CD4-positive, alpha-beta T cell treated with Interleukin-6 at 100 ng/mL for 8 hours (primary cell): Measurements from ENCODE around the gene CCDC146.

Experiments used
- DNase-seq: peaks from one replicate; pipeline ENCODE4 v3.0.0-alpha.2; 2020; ENCODE audit warnings: mixed read lengths, low spot score

CCDC146 gene

GRCh38 chr7:77289387-77289786, 167.0 kb downstream of the CCDC146 start:
- no peak for DNase-seq

GRCh38 chr7:77290425-77290824, 168.0 kb downstream of the CCDC146 start:
- DNase-seq, result no peak

- DNase-seq, result no peak
Observed at GRCh38 chr7:77293046-77293445, 170.6 kb downstream of the CCDC146 start.

DNA sequence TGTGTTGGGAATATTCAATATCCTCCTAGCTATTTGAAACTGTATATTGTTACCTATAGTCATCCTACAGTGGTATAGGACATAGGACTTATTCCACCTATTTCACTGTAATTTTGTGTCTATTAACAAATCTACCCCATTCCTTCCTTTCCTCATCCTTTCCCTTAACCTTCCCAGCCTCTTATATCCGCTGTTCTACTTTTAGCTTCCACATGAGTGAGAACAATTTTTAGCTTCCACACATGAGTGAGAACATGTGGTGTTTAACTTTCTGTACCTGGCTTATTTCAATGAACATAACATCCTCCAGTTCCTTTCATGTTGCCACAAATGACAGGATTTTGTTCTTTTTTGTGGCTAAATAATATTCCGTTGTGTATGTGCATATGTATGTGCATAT, 173.1 kb downstream of the CCDC146 start:
- no peak for DNase-seq

GRCh38 chr7:77306231-77307067, 184.0 kb downstream of the CCDC146 start:
- no peak for DNase-seq

DNA sequence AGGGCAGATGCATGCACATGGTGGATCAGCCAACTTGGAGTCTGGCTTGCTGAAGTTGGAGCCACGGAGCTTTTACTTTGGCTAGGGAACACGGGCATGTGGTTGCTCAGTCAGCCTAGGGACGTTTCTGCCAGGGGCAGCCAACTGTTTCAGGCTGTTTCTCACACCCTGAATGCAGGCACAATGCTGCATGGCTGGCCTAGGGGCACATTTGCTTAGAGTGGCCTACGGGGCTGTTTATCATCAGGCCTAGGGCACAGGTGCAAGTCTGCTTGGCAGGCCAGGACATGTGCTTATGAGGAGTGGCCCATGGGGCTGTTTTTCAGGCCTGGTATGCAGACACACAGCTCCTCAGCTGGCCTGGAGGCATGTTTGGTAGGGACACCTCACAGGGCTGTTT, 186.4 kb downstream of the CCDC146 start:
- no peak for DNase-seq

DNA sequence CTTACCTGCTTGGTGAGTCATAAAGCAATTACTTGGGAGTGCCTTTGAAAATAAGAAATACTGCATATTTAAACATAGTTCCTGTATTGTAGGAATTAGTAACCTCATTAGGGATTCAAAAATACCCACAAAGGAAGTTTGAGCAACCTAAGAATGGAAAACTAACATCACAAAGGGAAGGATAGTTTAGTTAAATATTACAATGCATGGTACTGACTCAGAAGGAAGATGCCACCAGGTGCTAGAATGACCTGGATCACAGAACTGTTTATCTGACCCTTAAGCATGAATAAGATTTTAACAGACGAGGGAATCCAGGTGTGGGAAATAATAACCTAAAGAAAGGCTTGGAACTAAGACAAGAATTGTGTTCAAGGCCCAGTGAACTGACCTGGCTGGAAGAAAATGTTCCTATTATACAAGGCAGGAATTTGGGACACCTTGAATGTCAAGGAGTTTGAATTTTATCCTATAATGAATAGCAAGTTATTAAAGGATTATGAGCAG, 187.4 kb downstream of the CCDC146 start:
- no peak for DNase-seq

DNA sequence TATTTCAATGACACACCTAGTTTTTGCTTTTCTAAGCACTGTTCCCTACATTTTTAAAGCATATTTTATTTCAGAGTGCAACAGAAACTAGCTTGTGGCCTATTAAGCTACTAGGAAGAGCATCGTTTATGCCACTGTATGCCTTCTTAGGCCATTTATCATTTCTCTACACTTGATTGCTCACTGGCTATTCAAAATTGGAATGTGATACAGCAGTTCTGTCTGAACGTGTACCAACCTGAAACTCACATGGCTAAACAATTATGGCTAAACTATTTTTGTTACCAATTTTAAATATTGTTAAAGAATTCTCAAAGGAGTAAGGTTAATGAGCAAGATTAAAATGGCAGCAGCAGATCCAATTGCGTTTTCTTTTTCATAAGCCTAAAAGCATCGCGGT, 188.6 kb downstream of the CCDC146 start:
- DNase-seq, result no peak

GRCh38 chr7:77313085-77313484, 190.7 kb downstream of the CCDC146 start:
- DNase-seq, result no peak

GRCh38 chr7:77313876-77314480, 191.6 kb downstream of the CCDC146 start:
- DNase-seq, result no peak

GRCh38 chr7:77315182-77315591, 192.8 kb downstream of the CCDC146 start:
- no peak for DNase-seq

GRCh38 chr7:77316219-77316978, 194.0 kb downstream of the CCDC146 start:
- DNase-seq, result no peak

DNA sequence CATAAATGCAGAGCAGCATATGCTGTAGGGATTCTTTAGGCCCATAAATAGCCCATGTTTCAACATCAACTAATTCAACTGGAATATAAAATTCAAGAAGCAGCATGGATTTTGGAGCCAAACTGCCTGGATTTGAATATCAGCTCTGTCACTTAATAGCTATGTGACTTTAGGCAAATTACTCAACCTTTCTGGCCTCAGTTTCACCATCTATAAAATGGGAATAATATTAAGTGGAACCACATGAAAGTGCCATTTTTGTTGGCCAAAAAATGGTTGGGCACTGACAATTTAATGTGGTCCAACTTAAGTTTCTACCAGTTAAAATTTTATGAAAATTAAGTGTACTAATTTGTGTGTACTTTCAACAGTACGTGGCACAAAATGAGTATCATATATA, 195.6 kb downstream of the CCDC146 start:
- no peak for DNase-seq

GRCh38 chr7:77320137-77320536, 197.7 kb downstream of the CCDC146 start:
- DNase-seq, result no peak

DNA sequence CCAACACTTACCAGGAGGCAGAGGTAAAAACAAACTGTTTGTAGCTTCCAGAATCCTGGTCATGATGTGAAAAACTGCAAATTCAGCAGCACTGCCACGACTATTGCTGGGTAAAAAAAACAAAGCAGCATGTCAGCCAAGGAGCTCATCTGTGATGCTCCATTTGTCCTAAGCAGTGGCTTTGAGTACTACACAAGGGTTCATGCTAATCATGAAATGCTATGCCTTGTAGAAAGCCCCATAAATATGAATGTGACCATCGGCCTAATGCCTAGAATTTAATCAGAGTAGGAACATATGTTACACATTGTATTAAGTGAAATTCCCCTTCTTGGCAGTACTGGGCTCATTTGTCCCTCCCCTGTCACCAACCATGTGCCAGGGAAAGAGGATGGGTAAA, 198.3 kb downstream of the CCDC146 start:
- DNase-seq, result no peak

GRCh38 chr7:77321300-77321699, 198.9 kb downstream of the CCDC146 start:
- DNase-seq, result no peak

- no peak for DNase-seq
Observed at GRCh38 chr7:77326131-77326530, 203.7 kb downstream of the CCDC146 start.

DNA sequence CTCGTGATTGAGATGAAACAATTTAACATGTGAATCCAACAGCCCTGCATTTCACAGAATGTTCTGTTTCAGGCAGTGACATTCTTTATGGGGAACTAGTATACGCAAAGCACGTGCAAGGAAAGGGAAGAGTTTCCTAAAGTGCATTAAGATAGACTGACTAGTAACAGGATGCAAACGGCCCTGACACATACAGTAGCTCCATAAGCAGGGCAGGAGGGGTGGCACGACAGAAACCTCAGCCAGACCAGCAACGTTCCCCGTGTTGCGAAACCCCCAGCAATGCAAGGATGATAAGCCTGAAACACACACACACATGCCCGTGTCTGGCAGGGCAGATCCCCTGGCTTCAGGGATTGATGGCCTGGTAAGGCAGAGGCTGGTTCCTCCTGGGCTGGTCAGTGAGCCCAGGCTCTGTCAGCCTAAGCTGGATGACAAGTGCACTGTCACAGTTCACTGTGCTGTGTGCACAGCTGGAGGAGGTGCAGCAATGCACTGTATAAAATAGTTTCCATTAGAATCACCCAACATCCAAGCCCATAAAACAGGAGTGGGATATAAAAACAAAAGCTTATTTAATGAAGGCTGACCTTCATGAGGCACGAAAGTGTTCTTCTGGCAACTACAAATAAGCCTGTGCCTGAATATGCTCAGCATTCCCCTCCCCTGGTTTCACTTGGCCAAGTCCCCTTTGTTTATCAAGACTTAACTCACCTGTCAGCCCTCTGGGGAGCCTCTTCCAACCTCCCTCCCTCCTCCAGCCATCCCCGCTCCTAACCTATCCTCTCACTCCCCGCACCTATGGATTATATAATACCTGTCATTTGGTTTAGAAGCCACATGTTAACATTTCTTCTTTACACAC, 204.9 kb downstream of the CCDC146 start:
- no peak for DNase-seq

GRCh38 chr7:77327932-77328628, 205.7 kb downstream of the CCDC146 start:
- DNase-seq, result peak; percentile 24

DNA sequence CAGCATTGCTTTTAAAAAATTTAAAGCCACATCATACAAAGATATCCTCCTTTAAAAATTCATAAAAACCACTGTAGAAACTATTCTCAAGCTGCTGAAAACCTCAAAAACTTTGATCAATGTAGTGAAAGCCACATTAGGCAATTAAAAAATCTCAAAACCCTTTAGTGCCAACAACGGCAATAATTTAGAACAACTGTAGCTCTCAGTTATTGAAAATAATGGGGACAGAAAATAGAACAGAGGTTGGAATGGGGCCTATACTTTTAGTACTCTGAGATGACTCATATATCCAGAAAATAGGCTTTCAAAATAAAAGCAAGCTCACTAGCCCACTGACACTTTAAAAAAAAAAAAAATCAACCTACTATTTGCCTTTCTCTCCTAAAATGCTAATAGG, 206.3 kb downstream of the CCDC146 start:
- DNase-seq, result no peak
